Neural progenitor cell (in vitro differentiated cells): ENCODE measurements around the gene SLC23A2. TPM values are rescaled to one million over a fixed set of nuclear protein-coding genes. Genes with fewer than 3 reads are reported as not detected.
"Not testable (repeated sequence)": the region's sequence is repeated elsewhere in the genome, so short reads cannot be mapped to it uniquely, and the experiment has no call there.

Source experiments
- DNase-seq: peaks from one replicate; pipeline ENCODE4 v3.0.0-alpha.2; 2016; ENCODE audit warnings: low spot score
- H2AFZ ChIP-seq: fragments of 200-600 bp; sonication (generic); replicated peaks from 2 replicates; pipeline ENCODE4 v1.6.1; 2016; ENCODE audit warnings: antibody characterized with exemption
- H3F3A ChIP-seq: fragments of 200-600 bp; sonication (generic); 2 replicates; pipeline ENCODE4 v1.6.1; 2016; ENCODE audit warnings: antibody characterized with exemption, low read depth
- H3K27ac ChIP-seq: fragments of 200-600 bp; sonication (generic); 2 replicates; pipeline ENCODE4 v1.5.1; 2016; ENCODE audit warnings: mild to moderate bottlenecking
- H3K27me3 ChIP-seq: fragments of 200-600 bp; sonication (generic); 2 replicates; pipeline ENCODE4 v1.6.1; 2016; ENCODE audit warnings: mild to moderate bottlenecking, moderate library complexity
- H3K36me3 ChIP-seq: fragments of 200-600 bp; sonication (generic); 2 replicates; pipeline ENCODE4 v1.5.1; 2016
- H3K4me1 ChIP-seq: fragments of 200-600 bp; sonication (generic); 2 replicates; pipeline ENCODE4 v1.6.1; 2016; ENCODE audit warnings: mixed run types
- H3K4me2 ChIP-seq: fragments of 200-600 bp; sonication (generic); 2 replicates; pipeline ENCODE4 v1.6.1; 2016
- H3K4me3 ChIP-seq: fragments of 200-600 bp; sonication (generic); 2 replicates; pipeline ENCODE4 v1.5.1; 2016
- H3K79me2 ChIP-seq: fragments of 200-600 bp; sonication (generic); 2 replicates; pipeline ENCODE4 v1.6.1; 2016; ENCODE audit warnings: low read depth
- H3K9ac ChIP-seq: fragments of 200-600 bp; sonication (generic); 2 replicates; pipeline ENCODE4 v1.6.1; 2016
- H3K9me3 ChIP-seq: fragments of 200-600 bp; sonication (generic); 2 replicates; pipeline ENCODE4 v1.5.1; 2016; ENCODE audit warnings: low read depth
- H4K20me1 ChIP-seq: fragments of 200-600 bp; sonication (generic); 2 replicates; pipeline ENCODE4 v1.6.1; 2016; ENCODE audit warnings: low read depth
- H3K27ac Mint-ChIP-seq: 3 replicates; pipeline ENCODE4 v1.8.0; 2021; ENCODE audit warnings: mixed read lengths
- H3K27me3 Mint-ChIP-seq: 2 replicates; pipeline ENCODE4 v1.8.0; 2022; ENCODE audit warnings: low read depth, mild to moderate bottlenecking, inconsistent platforms, moderate library complexity, mixed read lengths; ENCODE audit not compliant: insufficient read depth
- H3K36me3 Mint-ChIP-seq: 3 replicates; pipeline ENCODE4 v1.8.0; 2021; ENCODE audit warnings: mixed read lengths
- H3K4me1 Mint-ChIP-seq: 3 replicates; pipeline ENCODE4 v1.8.0; 2021; ENCODE audit warnings: mixed read lengths
- H3K4me3 Mint-ChIP-seq: 3 replicates; pipeline ENCODE4 v1.8.0; 2021; ENCODE audit warnings: mild to moderate bottlenecking, moderate library complexity, mixed read lengths
- H3K9me3 Mint-ChIP-seq: 3 replicates; pipeline ENCODE4 v1.8.0; 2020; ENCODE audit warnings: mixed read lengths
- EZH2 ChIP-seq: fragments of 200-600 bp; sonication (generic); IDR thresholded peaks from 2 replicates; pipeline ENCODE4 v1.6.1; 2017; ENCODE audit warnings: antibody characterized with exemption, mild to moderate bottlenecking, moderate library complexity
- EZH2phosphoT487 ChIP-seq: fragments of 200-600 bp; sonication (generic); IDR thresholded peaks from 2 replicates; pipeline ENCODE4 v1.6.1; 2017; ENCODE audit warnings: antibody characterized with exemption
- total RNA-seq: library from RNA; depleted of rRNA; stranded (reverse); fragments of >200 nt; gene quantifications from 2 replicates; pipeline ENCODE4 v1.2.3, GENCODE V29; 2015; ENCODE audit warnings: low replicate concordance
- TF ChIP-seq, protein P1 (sequence below): fragments of 200-600 bp; sonication (generic); IDR thresholded peaks from 2 replicates; pipeline ENCODE4 v1.5.1; 2017; ENCODE audit warnings: antibody characterized with exemption, mild to moderate bottlenecking

The SLC23A2 gene
- total RNA-seq, 1 donor from 2014 or later = 13.0 TPM

DNA sequence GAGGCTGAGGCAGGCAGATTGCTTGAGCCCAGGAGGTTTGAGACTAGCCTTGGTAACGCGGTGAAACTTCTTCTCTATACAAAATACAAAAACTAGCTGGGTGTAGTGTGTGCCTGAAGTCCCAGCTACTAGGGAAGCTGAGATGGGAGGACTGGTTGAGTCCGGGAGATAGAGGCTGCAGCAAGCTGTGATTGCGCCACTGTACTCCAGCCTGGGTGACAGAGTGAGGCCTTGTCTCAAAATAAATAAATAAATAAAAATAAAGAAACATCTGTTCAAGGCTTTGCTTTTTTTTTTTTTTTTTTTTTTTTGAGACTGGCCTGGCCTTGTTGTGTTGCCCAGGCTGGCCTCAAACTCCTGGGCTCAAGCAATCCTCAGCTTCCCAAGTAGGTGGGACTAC lies 23.7 kb upstream of the SLC23A2 start:
- H3K27me3 Mint-ChIP-seq = peaks cover 6% of the 10 kb centered on the region
- Histone ChIP-seq H3K4me2 (no peak overlapping the region), H3K27ac (no peak overlapping the region), H3K9me3 (no peaks in the 10 kb centered on the region), H4K20me1 (no peaks in the 10 kb centered on the region), H3K36me3 (no peaks in the 10 kb centered on the region), H3K4me1 (peaks cover 4% of the 10 kb centered on the region), H3K4me3 (no peak overlapping the region), H3K9ac (no peak overlapping the region), H3K79me2 (no peaks in the 10 kb centered on the region), H3F3A (peaks cover 4% of the 10 kb centered on the region), H2AFZ (no peak overlapping the region), H3K27me3 (no peaks in the 10 kb centered on the region)
- H3K9me3 Mint-ChIP-seq = peaks cover 7% of the 10 kb centered on the region
- H3K4me1 Mint-ChIP-seq = peaks cover 7% of the 10 kb centered on the region
- H3K36me3 Mint-ChIP-seq = no peaks in the 10 kb centered on the region
- no peak overlapping the region for H3K4me3 Mint-ChIP-seq
- DNase-seq = no peak
- H3K27ac Mint-ChIP-seq = no peak overlapping the region
- TF ChIP-seq EZH2phosphoT487 (no peak), EZH2 (no peak)
- TF ChIP-seq, protein P1, sequence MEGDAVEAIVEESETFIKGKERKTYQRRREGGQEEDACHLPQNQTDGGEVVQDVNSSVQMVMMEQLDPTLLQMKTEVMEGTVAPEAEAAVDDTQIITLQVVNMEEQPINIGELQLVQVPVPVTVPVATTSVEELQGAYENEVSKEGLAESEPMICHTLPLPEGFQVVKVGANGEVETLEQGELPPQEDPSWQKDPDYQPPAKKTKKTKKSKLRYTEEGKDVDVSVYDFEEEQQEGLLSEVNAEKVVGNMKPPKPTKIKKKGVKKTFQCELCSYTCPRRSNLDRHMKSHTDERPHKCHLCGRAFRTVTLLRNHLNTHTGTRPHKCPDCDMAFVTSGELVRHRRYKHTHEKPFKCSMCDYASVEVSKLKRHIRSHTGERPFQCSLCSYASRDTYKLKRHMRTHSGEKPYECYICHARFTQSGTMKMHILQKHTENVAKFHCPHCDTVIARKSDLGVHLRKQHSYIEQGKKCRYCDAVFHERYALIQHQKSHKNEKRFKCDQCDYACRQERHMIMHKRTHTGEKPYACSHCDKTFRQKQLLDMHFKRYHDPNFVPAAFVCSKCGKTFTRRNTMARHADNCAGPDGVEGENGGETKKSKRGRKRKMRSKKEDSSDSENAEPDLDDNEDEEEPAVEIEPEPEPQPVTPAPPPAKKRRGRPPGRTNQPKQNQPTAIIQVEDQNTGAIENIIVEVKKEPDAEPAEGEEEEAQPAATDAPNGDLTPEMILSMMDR = no peak

GRCh38 chr20:5024103-5024502 lies 22.8 kb upstream of the SLC23A2 start:
- H3K4me3 Mint-ChIP-seq = no peak overlapping the region

GRCh38 chr20:5023171-5023570 lies 21.9 kb upstream of the SLC23A2 start:
- not testable (repeated sequence) for H3K27me3 Mint-ChIP-seq, H4K20me1 ChIP-seq, H3K27ac ChIP-seq, H3K4me1 ChIP-seq, H3K4me1 Mint-ChIP-seq, H2AFZ ChIP-seq, H3K4me2 ChIP-seq, H3K4me3 Mint-ChIP-seq, DNase-seq, H3K79me2 ChIP-seq, H3K9me3 ChIP-seq, H3K4me3 ChIP-seq, H3K36me3 Mint-ChIP-seq, H3F3A ChIP-seq, H3K36me3 ChIP-seq, H3K27me3 ChIP-seq, H3K9ac ChIP-seq, H3K27ac Mint-ChIP-seq, H3K9me3 Mint-ChIP-seq

More at GRCh38 chr20:5024103-5024502, 22.8 kb upstream of the SLC23A2 start:
- Histone ChIP-seq H3K4me3 (no peak overlapping the region), H3K27ac (no peak overlapping the region), H4K20me1 (no peaks in the 10 kb centered on the region), H3K36me3 (no peaks in the 10 kb centered on the region), H3K27me3 (no peaks in the 10 kb centered on the region), H3F3A (peaks cover 4% of the 10 kb centered on the region), H3K79me2 (no peaks in the 10 kb centered on the region), H2AFZ (no peak overlapping the region), H3K9ac (no peak overlapping the region), H3K4me1 (peaks cover 3% of the 10 kb centered on the region), H3K4me2 (no peak overlapping the region), H3K9me3 (no peaks in the 10 kb centered on the region)
- no peak overlapping the region for H3K27ac Mint-ChIP-seq
- peaks cover 4% of the 10 kb centered on the region for H3K4me1 Mint-ChIP-seq
- peaks cover 7% of the 10 kb centered on the region for H3K9me3 Mint-ChIP-seq
- peaks cover 3% of the 10 kb centered on the region for H3K27me3 Mint-ChIP-seq
- no peaks in the 10 kb centered on the region for H3K36me3 Mint-ChIP-seq
- TF ChIP-seq EZH2phosphoT487 = no peak
- TF ChIP-seq EZH2 = no peak
- TF ChIP-seq, protein P1 = no peak
- DNase-seq = no peak

DNA sequence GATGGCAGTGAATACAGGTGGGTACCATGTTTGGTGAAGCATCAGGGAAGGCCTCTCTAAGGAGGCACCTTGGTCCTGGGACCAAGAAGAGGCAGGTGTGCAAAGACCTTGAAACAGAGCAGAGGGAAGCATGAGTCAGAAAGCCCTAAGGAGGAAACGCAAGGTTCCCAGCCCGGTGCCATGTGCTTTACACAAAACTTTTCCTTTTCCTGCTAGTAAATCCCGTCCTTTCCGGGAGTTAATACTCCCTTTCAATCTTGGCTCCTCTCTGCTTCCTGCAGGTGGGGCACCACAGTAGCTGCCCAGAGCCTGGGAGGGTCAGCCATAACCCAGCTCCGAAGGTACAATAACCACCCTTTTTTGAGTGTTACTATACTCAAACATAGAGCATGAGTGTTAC lies 19.4 kb upstream of the SLC23A2 start:
- no peak for DNase-seq
- H3K9me3 ChIP-seq = no peaks in the 10 kb centered on the region
- no peaks in the 10 kb centered on the region for H3K4me1 ChIP-seq
- Mint-ChIP-seq H3K27ac (peak overlapping the region; percentile 31), H3K36me3 (no peaks in the 10 kb centered on the region), H3K27me3 (no peaks in the 10 kb centered on the region), H3K4me3 (no peak overlapping the region), H3K9me3 (no peaks in the 10 kb centered on the region), H3K4me1 (no peaks in the 10 kb centered on the region)
- H3K27ac ChIP-seq = no peak overlapping the region
- no peaks in the 10 kb centered on the region for H3K27me3 ChIP-seq
- H3K4me3 ChIP-seq = no peak overlapping the region
- H4K20me1 ChIP-seq = no peaks in the 10 kb centered on the region
- no peak overlapping the region for H3K4me2 ChIP-seq
- H3K79me2 ChIP-seq = no peaks in the 10 kb centered on the region
- no peak for TF ChIP-seq EZH2phosphoT487
- no peak for TF ChIP-seq EZH2
- TF ChIP-seq, protein P1 = no peak
- H2AFZ ChIP-seq = no peak overlapping the region
- no peaks in the 10 kb centered on the region for H3F3A ChIP-seq
- no peak overlapping the region for H3K9ac ChIP-seq
- H3K36me3 ChIP-seq = no peaks in the 10 kb centered on the region
